ENCODE data around the gene MAEL.

MAEL gene

DNA sequence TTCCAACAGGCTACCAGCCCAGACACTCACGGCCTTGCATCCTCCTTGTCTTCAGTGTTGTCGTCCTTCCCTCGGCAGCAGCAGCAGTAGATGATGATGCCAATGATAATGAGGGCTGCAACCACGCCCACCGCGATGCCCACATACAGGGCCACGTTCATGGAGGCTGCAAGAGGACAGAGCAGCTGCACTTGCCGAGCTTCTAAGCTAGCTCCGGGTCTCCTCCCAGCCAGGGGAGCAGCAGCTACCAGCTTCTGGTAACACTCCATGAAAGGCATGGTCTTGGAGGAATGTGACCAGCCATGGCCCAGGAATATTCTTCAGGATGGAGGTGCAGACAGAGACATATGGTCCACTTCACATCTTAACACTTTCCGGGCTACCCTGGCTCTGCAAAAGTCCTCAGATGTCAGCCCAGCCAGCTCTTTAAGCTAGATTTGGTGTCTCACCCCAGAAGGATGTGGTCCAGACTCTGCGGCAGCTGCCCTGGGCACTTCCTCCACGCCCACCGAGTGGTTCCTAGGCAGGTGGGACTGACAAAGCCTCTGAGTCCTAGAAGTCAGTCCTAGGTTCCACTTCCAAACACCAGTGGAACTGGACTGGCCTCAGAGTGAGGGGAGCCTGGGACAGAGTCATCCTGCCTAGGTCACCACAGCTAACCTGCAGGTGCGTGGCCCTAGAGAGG lies 66.0 kb downstream of the MAEL start:
- DNase-seq (ENCODE audit: low read depth in 2 of 3, low spot score in 1 of 3): no peak

DNA sequence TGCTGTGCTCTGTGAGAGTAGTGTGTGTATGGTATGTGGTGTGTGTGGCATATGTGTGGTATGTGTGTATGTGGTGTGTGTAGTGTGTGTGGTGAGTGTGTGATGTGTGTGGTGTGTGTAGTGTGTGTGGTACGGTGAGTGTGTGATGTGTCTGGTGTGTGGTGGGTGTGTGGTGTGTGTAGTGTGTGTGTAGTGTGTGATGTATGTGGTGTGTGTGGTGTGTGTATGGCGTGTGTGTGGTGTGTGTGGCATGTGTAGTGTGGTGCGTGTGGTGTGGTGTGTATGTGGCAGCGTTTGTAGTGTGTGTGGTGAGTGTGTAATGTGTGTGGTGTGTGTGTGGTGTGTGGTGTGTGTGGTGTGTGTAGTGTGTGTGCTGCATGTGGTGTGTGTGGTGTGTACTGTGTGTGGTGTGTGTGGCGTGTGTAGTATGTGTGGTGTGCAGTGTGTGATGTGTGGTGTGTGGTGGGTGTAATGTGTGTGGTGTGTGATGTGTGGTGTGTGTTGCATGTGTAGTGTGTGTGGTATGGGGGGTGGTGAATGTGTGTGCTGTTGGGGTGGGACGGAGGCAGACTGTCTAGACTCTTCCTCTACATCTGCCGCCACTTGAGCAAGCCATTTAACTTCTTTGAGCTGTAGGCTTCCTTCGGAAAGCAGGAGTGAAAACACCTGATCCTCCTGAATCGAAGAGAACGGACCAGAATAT lies 67.6 kb downstream of the MAEL start:
- DNase-seq (ENCODE audit: low read depth in 2 of 3, low spot score in 1 of 3): no peak

DNA sequence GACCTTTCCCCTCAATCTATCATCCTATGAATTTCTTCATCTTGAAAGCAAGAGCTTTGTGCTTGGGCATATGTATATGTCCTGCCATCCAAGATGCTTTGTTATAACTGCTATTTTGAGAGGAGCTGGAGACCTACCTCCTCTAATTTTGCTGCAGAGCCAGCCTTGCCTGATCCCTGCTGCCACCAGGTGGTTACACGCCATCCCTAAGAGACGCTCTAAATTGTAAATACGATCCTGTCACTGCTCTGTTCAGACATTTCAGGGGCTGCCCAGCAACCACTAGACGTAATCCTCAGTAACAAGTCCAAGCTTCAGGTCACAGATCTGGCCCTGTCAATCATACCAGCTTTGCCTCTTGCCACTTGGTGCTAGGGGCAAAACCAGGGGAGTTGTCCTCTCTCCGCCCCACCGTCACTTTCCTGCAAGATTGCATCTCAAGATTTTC lies 68.2 kb downstream of the MAEL start:
- DNase-seq (ENCODE audit: low read depth in 2 of 3, low spot score in 1 of 3): peak in 1 of 3 donors; percentile 20

DNA sequence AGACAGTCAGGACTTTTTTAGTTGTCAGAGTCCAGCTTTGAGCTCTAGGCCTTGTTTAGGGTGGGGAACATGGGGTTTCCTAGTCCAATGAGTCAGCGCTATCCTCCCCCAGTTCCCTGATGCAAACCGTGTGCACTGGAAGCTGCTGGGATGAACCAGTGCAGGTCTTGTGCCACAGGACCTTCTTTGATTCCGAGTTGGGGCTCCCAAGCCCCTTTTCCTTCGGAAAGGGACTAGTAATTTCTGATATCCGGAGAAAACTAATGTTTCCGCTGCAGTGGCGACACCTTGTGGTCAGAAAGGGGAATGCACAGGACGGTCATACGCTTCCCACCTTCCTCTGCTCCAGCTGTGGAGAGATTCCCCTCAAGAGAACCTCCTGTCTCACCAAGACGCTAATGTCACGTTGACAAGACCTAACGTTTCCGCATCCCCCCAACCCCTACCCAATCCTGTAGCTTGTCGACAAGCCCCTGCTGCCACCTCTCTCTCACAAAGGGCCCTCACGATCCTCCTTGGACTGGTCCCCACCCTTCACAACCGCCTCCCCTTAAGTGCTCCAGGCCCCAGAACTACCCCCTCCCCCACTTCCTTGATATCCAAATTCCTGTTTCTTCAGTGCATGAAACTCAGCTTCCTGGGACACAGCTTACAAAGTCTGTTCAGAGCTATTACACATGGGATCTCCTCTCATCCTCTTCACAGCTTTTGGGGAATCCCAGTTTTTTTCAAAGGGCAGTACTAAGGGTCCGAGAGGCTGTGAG lies 70.1 kb downstream of the MAEL start:
- DNase-seq (ENCODE audit: low read depth in 2 of 3, low spot score in 1 of 3): peak; percentile 59 to 82 (median 64)

DNA sequence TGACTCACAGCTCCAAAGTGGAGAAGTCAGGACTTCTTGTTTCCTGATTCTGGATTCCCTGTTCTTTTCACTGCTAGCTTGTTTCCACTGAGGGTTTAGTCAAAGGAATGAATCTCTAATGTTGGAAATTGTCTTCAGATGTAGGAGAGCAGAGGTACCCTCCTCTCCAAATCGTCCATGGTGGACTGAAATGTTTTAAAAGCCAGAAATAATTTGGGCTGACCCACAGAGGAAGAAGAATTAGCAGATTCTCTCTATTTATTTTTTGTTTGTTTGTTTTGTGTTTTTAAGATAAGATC lies 70.7 kb downstream of the MAEL start:
- DNase-seq (ENCODE audit: low read depth in 2 of 3, low spot score in 1 of 3): no peak

DNA sequence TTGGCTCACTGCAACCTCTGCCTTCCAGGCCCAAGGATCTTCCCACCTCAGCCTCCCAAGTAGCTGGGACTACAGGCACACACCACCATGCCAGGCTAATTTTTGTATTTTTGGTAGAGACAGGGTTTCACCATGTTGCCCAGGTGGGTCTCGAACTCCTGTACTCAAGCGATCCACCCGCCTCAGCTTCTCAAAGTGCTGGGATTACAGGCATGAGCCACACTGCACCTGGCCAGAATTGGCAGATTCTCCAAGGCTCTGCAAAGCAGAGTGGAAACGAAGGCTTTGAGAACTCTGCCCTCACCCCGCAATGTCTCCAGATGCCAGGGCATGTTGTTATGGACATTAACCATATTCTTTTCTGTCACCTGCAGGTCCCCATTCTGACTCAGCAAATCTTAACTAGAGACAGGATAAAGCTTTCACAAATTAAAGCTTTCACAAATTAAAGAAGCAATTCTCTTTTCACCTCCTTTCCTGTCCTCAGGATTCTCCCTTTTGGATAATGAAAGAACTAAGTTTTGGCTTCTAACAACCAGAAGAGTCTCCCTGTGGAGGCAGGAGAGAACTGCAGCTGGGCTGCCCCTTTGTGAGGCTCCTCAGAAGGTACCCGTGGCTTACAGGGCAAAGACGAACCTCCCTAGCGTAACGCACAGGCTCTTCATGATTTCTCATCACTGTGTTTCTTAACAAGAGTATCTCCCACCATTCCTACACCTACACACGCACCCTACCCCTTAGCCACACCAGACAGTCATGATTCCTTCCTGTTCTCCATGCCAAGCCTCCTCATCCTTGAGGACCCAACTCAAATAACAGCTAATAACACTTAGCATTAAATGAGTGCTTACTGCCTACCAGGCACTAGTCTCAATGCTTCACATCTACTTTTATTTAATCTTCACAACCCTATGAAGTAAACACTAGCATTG lies 71.3 kb downstream of the MAEL start:
- no peak for DNase-seq (ENCODE audit: low read depth in 2 of 3, low spot score in 1 of 3)

DNA sequence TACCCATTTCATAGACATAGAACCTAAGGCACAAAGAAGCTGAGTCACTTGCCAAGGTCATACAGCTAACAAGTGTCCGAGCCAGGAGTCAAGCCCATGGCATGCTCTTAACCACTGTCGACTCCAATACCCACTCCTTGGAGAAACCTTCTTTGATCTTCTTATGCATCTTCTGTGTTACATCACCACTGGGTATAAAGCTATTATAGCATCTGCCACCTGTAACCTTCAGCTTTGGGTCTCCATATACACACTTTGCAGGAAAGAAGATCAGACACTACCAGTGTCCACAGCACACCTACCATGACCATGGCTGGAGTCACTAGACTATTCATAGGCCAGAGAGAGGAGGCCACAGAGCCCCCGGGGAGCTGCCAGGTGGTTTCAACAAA lies 72.0 kb downstream of the MAEL start:
- no peak for DNase-seq (ENCODE audit: low read depth in 2 of 3, low spot score in 1 of 3)

DNA sequence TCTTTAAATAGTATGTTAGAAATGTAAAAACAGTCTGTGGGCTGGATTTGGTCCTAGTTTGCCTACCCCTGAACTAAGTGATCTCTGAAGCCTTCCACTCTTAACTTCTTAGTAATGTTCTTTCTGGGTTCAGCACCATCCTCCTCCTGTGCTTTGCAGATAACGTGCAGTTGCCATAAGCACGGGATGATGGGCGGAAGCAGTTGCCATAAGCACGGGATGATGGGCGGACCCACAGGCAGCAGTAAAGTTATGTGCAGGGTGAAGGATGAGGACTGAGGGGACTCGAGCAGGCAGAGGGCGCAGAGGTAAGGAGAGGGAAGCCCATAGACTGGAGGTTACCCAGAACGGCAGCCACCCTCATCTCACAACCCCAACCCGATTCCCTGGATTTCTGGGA lies 75.5 kb downstream of the MAEL start:
- DNase-seq (ENCODE audit: low read depth in 2 of 3, low spot score in 1 of 3): no peak

DNA sequence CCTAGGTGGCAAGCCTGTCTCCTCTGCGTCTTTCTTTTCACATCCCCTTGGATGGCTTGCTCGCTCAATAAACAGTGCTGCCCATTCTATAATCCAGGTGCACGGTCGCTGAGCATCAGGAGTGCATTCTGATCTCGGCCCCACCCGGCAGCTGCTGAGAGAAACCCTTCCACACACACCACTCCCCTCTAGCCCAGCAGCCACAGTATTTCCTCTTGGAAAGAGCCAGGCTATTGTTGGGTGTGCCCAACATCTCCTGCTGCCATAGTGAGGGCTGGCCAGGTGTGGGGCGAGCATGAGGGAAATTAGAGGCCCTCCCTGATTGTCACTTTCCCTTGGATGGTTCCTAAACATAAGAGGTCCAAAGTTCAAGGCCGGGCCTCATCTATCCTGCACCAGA lies 76.4 kb downstream of the MAEL start:
- DNase-seq (ENCODE audit: low read depth in 2 of 3, low spot score in 1 of 3): no peak

DNA sequence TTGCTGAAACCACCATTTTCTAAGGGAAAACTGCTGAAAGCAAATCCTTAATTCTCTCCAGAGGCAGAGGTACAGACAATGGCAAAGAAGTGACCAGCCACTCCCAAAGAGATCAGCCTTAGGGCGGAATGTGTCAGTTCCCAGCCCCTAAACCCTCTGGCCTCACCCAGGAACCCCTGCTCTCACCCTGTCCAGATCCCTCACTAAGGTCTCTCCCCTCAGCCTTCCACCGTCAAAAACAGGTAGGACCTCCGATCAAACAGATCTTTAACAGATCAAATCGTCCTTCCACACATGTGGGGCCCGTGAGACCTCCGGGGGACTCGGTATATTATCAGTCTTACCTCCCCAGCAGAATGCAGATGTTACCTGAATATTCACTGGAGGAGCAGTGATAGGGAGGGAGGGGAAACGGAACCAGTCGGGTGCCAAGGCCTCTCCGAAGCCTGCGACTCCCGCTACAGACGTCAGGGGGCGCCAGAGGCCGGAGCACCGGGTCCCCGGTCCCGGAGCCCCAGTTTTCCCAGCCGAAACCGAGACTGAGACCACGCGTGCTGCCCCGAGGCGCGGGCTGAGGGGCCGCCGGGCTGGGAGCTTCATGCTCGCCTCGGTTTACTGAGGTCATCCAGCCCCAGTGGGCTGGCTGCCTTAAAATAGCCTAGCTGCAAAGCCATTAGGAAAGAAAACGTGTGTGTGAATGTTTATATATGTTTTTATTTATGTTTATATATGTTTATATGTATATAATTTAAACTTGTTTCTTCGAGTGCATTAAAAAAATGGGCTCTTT lies 77.4 kb downstream of the MAEL start:
- peak; percentile 70 to 86 (median 72) for DNase-seq (ENCODE audit: low read depth in 2 of 3, low spot score in 1 of 3)

DNA sequence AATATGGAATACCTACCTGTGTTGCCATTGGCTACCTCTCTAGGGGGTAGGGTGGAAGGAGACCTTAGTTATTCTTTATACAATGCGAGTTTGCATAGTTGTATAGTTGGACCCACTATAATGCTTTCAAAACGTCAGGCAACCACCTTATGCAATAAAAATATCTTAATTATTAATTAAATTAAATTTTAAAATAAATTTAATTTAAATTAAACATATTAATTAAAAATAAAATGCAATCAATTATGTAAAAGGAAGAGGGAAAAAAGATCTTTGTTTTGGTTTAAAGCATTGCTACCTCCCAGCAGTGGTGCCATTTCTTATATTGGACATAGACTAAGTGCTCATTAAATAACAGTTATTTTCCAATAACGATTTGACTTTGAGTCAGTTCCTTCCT lies 78.8 kb downstream of the MAEL start:
- no peak for DNase-seq (ENCODE audit: low read depth in 2 of 3, low spot score in 1 of 3)

DNA sequence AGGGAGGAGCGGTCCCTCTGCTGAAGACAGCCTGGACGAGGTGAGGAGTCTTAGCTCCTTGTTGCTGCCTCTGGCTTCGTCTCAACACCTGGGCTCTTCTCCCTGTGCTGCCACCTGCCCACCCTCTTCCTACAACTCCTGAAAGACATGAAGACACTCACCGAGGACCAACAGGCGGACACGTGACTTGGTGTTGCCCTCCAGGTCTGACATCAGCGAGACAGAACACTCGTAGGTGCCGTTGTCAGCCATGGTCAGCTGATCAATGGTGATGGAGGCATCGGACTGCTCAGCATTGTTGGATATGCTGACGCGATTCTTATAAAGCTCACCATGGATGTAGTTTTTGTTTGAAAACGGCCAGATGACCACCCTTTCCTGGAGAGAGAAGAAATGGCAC lies 79.7 kb downstream of the MAEL start:
- DNase-seq (ENCODE audit: low read depth in 2 of 3, low spot score in 1 of 3): no peak

DNA sequence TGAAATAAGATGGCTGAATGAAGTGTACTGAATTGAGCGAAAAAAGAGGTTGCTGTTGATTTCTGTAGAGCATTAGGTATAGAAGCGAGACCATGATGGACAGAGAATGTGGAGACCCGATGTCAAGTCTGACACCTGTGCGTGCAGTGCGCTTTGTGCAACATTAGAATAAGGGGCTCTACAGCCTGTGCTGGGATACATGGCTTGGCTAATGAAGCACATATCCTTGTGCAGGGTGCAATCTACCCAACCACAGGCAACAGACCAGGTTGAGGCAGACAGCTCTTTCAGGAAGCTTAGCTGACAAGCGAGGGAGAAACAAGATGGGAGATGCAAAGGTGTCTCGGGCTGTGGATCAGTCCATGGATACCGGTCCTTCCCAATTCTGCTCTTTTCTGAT lies 82.2 kb downstream of the MAEL start:
- no peak for DNase-seq (ENCODE audit: low read depth in 2 of 3, low spot score in 1 of 3)

Data from stimulated activated CD4-positive, alpha-beta T cell treated with anti-CD3 and anti-CD28 coated beads, Interleukin-12 subunit alpha, Interleukin-12 subunit beta, amount 100 ng/mL, for 48 hours (primary cell).